Activated CD4-positive, CD25-positive, alpha-beta regulatory T cell treated with anti-CD3 and anti-CD28 coated beads, Interleukin-2, amount 50 U/mL, for 16 hours (primary cell): ENCODE measurements around the gene KCNJ16.

Experiments used
- DNase-seq: peaks from one replicate; pipeline ENCODE4 v3.0.0-alpha.2; 2020; ENCODE audit warnings: low read depth, low spot score

Gene KCNJ16

GRCh38 chr17:70070305-70071027, 4.6 kb upstream of the KCNJ16 start:
- no peak for DNase-seq

DNA sequence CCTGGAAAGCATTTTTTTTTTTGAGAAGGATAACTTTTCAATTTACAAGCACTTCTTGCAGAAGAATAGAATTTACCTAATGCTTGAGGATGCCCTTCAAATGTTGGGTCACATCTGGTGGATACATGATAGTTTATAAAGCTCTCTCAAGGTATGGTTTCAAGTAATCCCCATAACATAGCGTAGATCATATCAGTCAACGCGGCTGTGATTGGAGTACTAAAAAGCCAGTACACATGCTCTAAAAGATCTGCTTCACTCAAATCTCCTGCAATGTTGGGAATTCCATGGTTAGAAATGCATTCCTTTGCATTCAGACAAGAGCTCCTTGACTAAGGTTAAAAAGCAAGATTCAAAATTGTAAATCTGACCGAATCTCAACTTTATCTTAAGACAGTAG, 3.9 kb upstream of the KCNJ16 start:
- DNase-seq: no peak

GRCh38 chr17:70071620-70072019, 3.4 kb upstream of the KCNJ16 start:
- DNase-seq: no peak

GRCh38 chr17:70072546-70073309, 2.3 kb upstream of the KCNJ16 start:
- DNase-seq: no peak

DNA sequence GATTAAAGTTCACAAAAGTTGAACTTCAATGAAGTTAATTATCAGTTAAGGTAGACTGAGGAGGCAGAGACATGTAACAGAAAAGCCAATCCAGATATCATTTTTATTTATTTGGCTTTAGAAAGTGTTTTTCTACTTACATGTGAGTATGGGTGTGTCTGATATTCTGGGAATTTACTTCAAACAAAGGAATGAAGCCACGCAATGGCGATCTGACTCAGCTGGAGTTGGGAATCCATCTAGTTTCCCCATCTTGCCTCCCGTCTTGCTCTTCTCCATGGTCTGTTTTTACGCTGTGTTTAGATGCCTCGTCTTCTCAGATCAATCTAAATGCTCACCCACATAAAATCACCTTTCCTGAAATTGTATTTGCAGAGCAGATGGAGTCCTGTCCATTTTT, 1.7 kb upstream of the KCNJ16 start:
- DNase-seq: no peak

DNA sequence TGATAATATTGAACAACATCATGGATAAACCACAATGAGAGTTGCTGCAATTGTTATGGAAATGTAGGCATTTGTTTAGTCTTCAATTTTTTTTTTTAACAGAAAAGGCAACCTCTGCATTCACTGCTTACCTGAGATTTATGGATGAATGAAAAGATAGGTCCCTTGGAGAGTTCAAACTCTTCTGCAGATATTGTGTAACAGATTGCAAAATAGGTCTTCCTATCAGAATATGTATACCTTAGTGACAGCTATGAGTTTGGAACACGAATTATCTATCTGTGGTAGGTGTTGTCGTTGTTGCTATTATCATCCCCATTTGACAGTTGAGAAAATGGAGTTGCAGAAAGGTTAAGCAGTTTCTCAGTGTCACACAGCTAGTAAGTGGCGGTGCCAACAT, 1.2 kb upstream of the KCNJ16 start:
- DNase-seq: no peak

DNA sequence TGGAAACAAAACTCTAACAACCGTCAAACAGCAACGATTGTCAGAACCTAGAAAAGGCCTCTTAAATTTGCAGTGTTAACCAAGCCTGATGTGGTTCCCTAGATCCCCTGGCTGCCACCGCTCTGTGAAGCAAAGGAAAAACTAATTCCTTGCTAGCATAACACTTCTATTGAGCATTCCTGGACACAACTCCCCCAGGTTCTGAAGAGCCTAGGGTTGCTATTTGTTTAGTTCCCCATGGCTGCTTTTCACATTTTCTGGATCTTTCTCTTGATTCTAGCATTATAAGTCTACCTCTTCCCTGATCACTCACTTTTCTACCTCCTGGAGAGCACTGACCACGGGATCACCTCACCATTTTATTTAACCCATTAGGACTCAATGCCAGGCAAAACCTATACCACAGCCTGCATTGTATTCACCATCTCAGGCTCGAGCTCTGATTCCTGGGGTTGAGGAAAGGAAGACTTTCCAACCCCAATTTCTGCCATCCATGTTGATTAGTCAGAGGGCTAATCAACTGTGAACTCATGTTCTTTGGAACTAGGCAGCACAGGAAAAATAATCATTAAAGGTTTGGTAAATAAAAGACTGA, 692 bp upstream of the KCNJ16 start:
- no peak for DNase-seq

DNA sequence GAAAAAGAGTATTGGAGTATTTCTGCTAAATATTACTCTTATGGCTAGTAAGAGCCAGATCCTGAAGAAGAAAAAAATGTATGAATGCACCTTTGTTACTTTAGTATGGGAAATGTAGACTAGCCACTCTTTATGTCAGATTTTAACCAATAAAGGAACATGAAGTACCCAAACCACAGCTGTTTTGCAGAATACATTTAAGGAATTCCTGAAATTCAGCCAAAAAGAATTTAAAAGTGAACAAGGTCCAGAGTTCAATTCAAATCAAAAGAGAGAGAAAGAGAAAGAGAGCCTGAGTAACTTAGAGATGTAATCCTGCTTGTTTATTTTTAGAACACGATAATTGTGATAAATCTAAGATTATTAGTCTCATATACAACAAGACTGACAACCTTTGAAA, 1.2 kb downstream of the KCNJ16 start:
- no peak for DNase-seq

GRCh38 chr17:70076831-70077230, 1.8 kb downstream of the KCNJ16 start:
- DNase-seq: no peak

DNA sequence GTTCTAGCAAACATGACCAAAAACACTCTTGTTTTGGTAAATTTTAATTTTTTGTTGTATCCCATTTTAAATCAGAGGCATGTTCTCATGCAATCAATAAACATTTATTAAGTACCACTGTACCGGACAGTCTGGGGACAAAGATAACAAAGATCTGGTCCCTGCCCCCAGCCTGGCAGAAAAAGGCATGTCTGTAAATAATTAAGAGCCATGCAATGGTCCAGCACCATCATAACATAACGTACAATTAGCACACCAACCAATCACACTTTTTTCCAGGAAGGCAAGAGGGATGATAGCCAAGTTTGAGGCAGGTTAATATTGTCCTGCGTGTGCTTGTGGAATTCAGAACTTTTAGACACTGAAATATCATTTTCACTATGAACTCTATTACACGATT, 3.5 kb downstream of the KCNJ16 start:
- DNase-seq: no peak

- DNase-seq: no peak
Measured at GRCh38 chr17:70078994-70079531, 4.0 kb downstream of the KCNJ16 start.

GRCh38 chr17:70080541-70081347, 5.7 kb downstream of the KCNJ16 start:
- DNase-seq: no peak

DNA sequence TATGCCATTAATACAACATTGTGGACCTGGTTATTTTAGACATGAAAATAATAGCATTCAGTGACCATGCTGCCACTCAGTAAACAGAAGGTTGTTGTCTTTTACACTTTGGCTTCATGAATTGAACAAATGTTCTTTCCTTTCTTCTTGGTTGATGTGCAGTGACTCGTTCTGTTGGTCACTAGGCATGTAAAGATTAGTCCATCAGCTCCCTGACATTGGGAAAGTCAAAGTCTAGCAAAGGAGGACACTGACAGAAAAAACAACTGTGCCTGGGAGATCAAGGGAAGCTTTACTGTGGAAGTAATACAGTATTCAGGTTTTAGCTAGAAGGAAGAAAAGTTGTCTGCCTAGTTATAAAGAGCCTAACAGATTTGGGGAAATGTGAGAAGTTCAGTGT, 6.9 kb downstream of the KCNJ16 start:
- no peak for DNase-seq

- DNase-seq: no peak
Measured at GRCh38 chr17:70084476-70084875, 9.5 kb downstream of the KCNJ16 start.

DNA sequence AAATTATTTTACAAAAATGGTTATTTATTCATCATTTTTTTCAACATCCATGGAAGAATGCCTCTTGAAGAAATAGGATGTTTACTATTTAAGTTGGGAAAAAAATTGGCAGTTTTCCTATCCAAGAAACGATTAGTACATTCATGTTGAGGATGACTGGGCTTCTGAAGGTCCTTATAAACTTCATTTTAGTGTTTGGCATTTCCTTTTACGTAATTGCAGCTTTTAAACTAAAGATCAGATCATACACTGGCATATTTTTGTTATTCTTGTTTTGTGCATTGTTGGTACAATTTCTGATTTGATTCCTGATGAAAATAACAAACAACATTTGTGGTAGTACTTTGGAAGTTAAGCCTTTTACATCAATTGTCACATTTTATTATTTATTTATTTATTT, 11.5 kb downstream of the KCNJ16 start:
- DNase-seq: no peak

GRCh38 chr17:70089513-70090148, 14.6 kb downstream of the KCNJ16 start:
- DNase-seq: no peak

GRCh38 chr17:70091005-70091568, 16.1 kb downstream of the KCNJ16 start:
- no peak for DNase-seq

- no peak for DNase-seq
Measured at GRCh38 chr17:70091696-70092095, 16.7 kb downstream of the KCNJ16 start.

DNA sequence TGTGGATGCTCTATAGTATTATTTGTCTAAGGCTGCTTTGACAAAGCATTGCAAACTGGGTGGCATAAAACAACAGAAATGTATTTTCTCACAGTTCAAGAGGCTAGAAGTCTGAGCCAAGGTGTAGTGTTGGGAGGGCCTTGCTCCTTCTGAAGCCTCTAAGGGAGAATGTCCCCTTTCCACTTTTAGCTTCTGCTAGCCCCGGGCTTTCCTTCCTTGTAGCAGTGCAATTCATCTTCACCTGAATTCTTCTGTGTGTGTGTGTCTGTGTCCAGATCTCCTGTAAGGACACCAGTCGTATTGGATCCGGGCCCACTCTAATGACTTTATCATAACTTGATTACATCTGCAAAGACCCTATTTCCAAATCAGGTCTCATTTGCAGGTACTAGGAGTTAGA, 18.1 kb downstream of the KCNJ16 start:
- no peak for DNase-seq

DNA sequence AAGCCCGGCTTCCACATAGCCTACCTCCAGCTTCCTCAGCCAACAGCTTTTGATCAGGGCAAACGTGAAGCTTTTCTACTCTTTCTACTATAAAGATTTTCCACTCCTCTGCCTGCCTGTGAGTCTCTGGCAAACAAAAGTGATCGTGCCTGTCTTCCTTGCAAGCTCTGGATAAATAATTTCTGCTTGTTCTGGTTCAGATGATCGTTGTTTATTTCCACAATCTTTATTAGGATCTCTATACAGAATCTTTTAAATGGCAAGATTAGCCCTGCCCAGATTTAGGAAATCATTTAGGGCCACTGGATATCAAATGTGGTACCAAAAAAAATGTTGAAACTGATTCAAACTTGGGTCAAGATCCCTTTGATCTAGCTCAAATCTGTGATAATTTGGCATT, 20.4 kb downstream of the KCNJ16 start:
- DNase-seq: no peak

- no peak for DNase-seq
Measured at GRCh38 chr17:70096861-70097260, 21.8 kb downstream of the KCNJ16 start.
